Loucy (cell line): ENCODE measurements around the gene TXNL4B.

Experiments
- H2AFZ ChIP-seq: fragments of 200-600 bp; sonication (generic); 2 replicates; pipeline ENCODE4 v1.6.0; 2016; ENCODE audit warnings: antibody characterized with exemption, mild to moderate bottlenecking, low read length, moderate library complexity
- H3F3A ChIP-seq: fragments of 200-600 bp; 2 replicates; pipeline ENCODE4 v1.6.0; 2016; ENCODE audit warnings: antibody characterized with exemption, low read depth, mild to moderate bottlenecking
- H3K27me3 ChIP-seq: fragments of 200-600 bp; sonication (generic); 2 replicates; pipeline ENCODE4 v1.6.1; 2014; ENCODE audit warnings: low read length, mild to moderate bottlenecking; ENCODE audit not compliant: insufficient read depth, poor library complexity, severe bottlenecking
- H3K36me3 ChIP-seq: fragments of 200-600 bp; sonication (generic); 2 replicates; pipeline ENCODE4 v1.6.1; 2016; ENCODE audit warnings: low read length; ENCODE audit not compliant: insufficient read depth
- H3K4me1 ChIP-seq: fragments of 200-600 bp; sonication (generic); 2 replicates; pipeline ENCODE4 v1.5.1; 2014; ENCODE audit warnings: low read length, mild to moderate bottlenecking; ENCODE audit not compliant: insufficient read depth, poor library complexity, severe bottlenecking
- H3K4me2 ChIP-seq: fragments of 200-600 bp; sonication (generic); 2 replicates; pipeline ENCODE4 v1.6.0; 2014; ENCODE audit warnings: antibody characterized with exemption, low read length, low read depth, mild to moderate bottlenecking; ENCODE audit not compliant: poor library complexity, severe bottlenecking
- H3K4me3 ChIP-seq: fragments of 200-600 bp; sonication (generic); 2 replicates; pipeline ENCODE4 v1.5.1; 2014; ENCODE audit warnings: low read length, mild to moderate bottlenecking, mixed read lengths; ENCODE audit not compliant: poor library complexity, severe bottlenecking
- H3K79me2 ChIP-seq: fragments of 200-600 bp; sonication (generic); 2 replicates; pipeline ENCODE4 v1.6.1; 2014; ENCODE audit warnings: low read length; ENCODE audit not compliant: insufficient read depth
- H3K9ac ChIP-seq: fragments of 200-600 bp; sonication (generic); 2 replicates; pipeline ENCODE4 v1.6.0; 2014; ENCODE audit warnings: mild to moderate bottlenecking, low read depth, low read length, moderate library complexity; ENCODE audit not compliant: poor library complexity, severe bottlenecking
- H3K9me2 ChIP-seq: fragments of 200-600 bp; sonication (generic); replicated peaks from 2 replicates; pipeline ENCODE4 v1.6.1; 2016; ENCODE audit warnings: low read depth, low read length, mixed read lengths
- H3K9me3 ChIP-seq: fragments of 200-600 bp; sonication (generic); 2 replicates; pipeline ENCODE4 v1.6.1; 2014; ENCODE audit warnings: mild to moderate bottlenecking, antibody characterized with exemption, low read length, low read depth; ENCODE audit not compliant: insufficient read depth
- H4K20me1 ChIP-seq: fragments of 200-600 bp; sonication (generic); 2 replicates; pipeline ENCODE4 v1.6.0; 2014; ENCODE audit warnings: antibody characterized with exemption, low read length, mild to moderate bottlenecking; ENCODE audit not compliant: insufficient read depth, poor library complexity, severe bottlenecking
- EZH2phosphoT487 ChIP-seq: fragments of 200-600 bp; IDR thresholded peaks from 2 replicates; pipeline ENCODE4 v1.6.1; 2018; ENCODE audit warnings: antibody characterized with exemption, mild to moderate bottlenecking, moderate library complexity, borderline replicate concordance
- TF ChIP-seq, protein P1 (sequence below): fragments of 200-600 bp; sonication (generic); conservative IDR thresholded peaks from 2 replicates; pipeline ENCODE4 v1.5.1; 2014; ENCODE audit warnings: mild to moderate bottlenecking, antibody characterized with exemption, low read length

TXNL4B gene

GRCh38 chr16:72109300-72109699 is 15.9 kb upstream of the TXNL4B start:
- no peaks in the 10 kb centered on the region for H3F3A ChIP-seq
- no peaks in the 10 kb centered on the region for H3K79me2 ChIP-seq
- H3K4me3 ChIP-seq = no peak overlapping the region
- TF ChIP-seq, protein P1, sequence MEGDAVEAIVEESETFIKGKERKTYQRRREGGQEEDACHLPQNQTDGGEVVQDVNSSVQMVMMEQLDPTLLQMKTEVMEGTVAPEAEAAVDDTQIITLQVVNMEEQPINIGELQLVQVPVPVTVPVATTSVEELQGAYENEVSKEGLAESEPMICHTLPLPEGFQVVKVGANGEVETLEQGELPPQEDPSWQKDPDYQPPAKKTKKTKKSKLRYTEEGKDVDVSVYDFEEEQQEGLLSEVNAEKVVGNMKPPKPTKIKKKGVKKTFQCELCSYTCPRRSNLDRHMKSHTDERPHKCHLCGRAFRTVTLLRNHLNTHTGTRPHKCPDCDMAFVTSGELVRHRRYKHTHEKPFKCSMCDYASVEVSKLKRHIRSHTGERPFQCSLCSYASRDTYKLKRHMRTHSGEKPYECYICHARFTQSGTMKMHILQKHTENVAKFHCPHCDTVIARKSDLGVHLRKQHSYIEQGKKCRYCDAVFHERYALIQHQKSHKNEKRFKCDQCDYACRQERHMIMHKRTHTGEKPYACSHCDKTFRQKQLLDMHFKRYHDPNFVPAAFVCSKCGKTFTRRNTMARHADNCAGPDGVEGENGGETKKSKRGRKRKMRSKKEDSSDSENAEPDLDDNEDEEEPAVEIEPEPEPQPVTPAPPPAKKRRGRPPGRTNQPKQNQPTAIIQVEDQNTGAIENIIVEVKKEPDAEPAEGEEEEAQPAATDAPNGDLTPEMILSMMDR = no peak
- TF ChIP-seq EZH2phosphoT487 = no peak
- H3K9ac ChIP-seq = no peak overlapping the region
- H3K4me1 ChIP-seq = no peaks in the 10 kb centered on the region
- H3K27me3 ChIP-seq = no peaks in the 10 kb centered on the region
- H3K36me3 ChIP-seq = peaks cover 86% of the 10 kb centered on the region
- H3K4me2 ChIP-seq = no peak overlapping the region
- no peaks in the 10 kb centered on the region for H4K20me1 ChIP-seq
- H3K9me2 ChIP-seq = no peaks in the 10 kb centered on the region
- no peak overlapping the region for H2AFZ ChIP-seq
- no peaks in the 10 kb centered on the region for H3K9me3 ChIP-seq

- no peaks in the 10 kb centered on the region for H3F3A ChIP-seq
- no peaks in the 10 kb centered on the region for H3K79me2 ChIP-seq
- no peaks in the 10 kb centered on the region for H3K4me1 ChIP-seq
- H2AFZ ChIP-seq = no peak overlapping the region
- no peak overlapping the region for H3K9ac ChIP-seq
- no peaks in the 10 kb centered on the region for H3K9me3 ChIP-seq
- no peaks in the 10 kb centered on the region for H3K9me2 ChIP-seq
- peaks cover 94% of the 10 kb centered on the region for H3K36me3 ChIP-seq
- no peaks in the 10 kb centered on the region for H3K27me3 ChIP-seq
- no peak overlapping the region for H3K4me2 ChIP-seq
- H4K20me1 ChIP-seq = no peaks in the 10 kb centered on the region
- TF ChIP-seq, protein P1 = no peak
- no peak for TF ChIP-seq EZH2phosphoT487
- no peak overlapping the region for H3K4me3 ChIP-seq
These were observed 15.1 kb upstream of the TXNL4B start for GRCh38 chr16:72108353-72109102.

DNA sequence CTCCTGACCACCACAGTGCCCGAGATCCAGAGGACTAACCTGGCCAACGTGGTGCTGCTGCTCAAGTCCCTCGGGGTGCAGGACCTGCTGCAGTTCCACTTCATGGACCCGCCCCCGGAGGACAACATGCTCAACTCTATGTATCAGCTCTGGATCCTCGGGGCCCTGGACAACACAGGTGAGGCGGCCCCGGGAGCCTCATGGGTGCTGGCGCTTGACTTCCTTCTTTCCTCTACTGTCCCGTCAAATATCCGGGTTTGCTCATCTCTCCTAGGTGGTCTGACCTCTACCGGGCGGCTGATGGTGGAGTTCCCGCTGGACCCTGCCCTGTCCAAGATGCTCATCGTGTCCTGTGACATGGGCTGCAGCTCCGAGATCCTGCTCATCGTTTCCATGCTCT is 14.0 kb upstream of the TXNL4B start:
- no peaks in the 10 kb centered on the region for H3F3A ChIP-seq
- no peaks in the 10 kb centered on the region for H3K9me2 ChIP-seq
- TF ChIP-seq, protein P1 = no peak
- no peak for TF ChIP-seq EZH2phosphoT487
- no peaks in the 10 kb centered on the region for H3K9me3 ChIP-seq
- no peaks in the 10 kb centered on the region for H3K4me1 ChIP-seq
- H3K27me3 ChIP-seq = no peaks in the 10 kb centered on the region
- H3K4me3 ChIP-seq = no peak overlapping the region
- no peaks in the 10 kb centered on the region for H4K20me1 ChIP-seq
- H2AFZ ChIP-seq = no peak overlapping the region
- H3K36me3 ChIP-seq = peaks cover 99% of the 10 kb centered on the region
- H3K9ac ChIP-seq = no peak overlapping the region
- H3K4me2 ChIP-seq = no peak overlapping the region
- H3K79me2 ChIP-seq = no peaks in the 10 kb centered on the region
